Ishikawa (cell line): ENCODE results near the gene CACNA2D3.

Experiments
- CEBPB ChIP-seq: IDR thresholded peaks from 2 replicates; pipeline ENCODE4 v1.6.1; 2012
- CREB1 ChIP-seq: IDR thresholded peaks from 2 replicates; pipeline ENCODE4 v1.6.1; 2012; ENCODE audit warnings: low read depth
- EGR1 ChIP-seq: IDR thresholded peaks from 2 replicates; pipeline ENCODE4 v1.6.1; 2012
- EP300 ChIP-seq: IDR thresholded peaks from 2 replicates; pipeline ENCODE4 v1.6.1; 2012; ENCODE audit warnings: borderline replicate concordance
- FOXM1 ChIP-seq: IDR thresholded peaks from 2 replicates; pipeline ENCODE4 v1.6.1; 2012; ENCODE audit warnings: low read depth, borderline replicate concordance
- NFIC ChIP-seq: IDR thresholded peaks from 2 replicates; pipeline ENCODE4 v1.6.1; 2012
- RAD21 ChIP-seq: IDR thresholded peaks from 2 replicates; pipeline ENCODE4 v1.6.1; 2012; ENCODE audit warnings: low read depth
- TAF1 ChIP-seq: IDR thresholded peaks from 2 replicates; pipeline ENCODE4 v1.6.1; 2012; ENCODE audit warnings: low read depth, mild to moderate bottlenecking
- TCF12 ChIP-seq: IDR thresholded peaks from 2 replicates; pipeline ENCODE4 v1.6.1; 2012; ENCODE audit warnings: low read depth
- TEAD4 ChIP-seq: IDR thresholded peaks from 2 replicates; pipeline ENCODE4 v1.6.1; 2012
- YY1 ChIP-seq: IDR thresholded peaks from 2 replicates; pipeline ENCODE4 v1.6.1; 2012; ENCODE audit warnings: low read depth
- ZBTB7A ChIP-seq: IDR thresholded peaks from 2 replicates; pipeline ENCODE4 v1.6.1; 2012; ENCODE audit warnings: low read depth
- TF ChIP-seq, protein P1 (sequence below): IDR thresholded peaks from 2 replicates; pipeline ENCODE4 v1.6.1; 2012; ENCODE audit warnings: low read depth, mild to moderate bottlenecking
- TF ChIP-seq, protein P2 (sequence below): IDR thresholded peaks from 2 replicates; pipeline ENCODE4 v1.6.1; 2012
- TF ChIP-seq, protein P3 (sequence below): IDR thresholded peaks from 2 replicates; pipeline ENCODE4 v1.6.1; 2012

The CACNA2D3 gene

DNA sequence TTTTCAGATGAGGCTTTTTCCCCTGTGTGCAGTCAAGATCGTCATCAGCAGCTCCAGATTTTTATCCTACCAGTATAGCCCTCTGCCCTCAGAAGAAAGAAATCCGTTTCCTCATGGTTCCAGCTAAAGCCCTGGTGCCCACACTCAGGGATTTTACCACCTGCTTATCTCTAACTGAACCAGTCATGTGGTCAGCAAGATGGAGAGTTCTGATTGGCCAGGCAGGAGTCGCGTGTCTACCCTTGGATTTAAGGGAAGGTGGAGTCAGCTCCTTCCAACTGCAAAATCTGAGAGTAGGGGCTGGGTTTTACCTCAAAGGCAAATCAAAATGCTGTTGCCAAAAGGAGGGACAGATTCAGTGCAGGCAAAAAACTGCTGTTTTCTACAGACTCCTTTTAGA is 670.2 kb downstream of the CACNA2D3 start:
- TF ChIP-seq CREB1 (no peak), TAF1 (no peak), FOXM1 (no peak), NFIC (no peak)
- TF ChIP-seq, protein P1, sequence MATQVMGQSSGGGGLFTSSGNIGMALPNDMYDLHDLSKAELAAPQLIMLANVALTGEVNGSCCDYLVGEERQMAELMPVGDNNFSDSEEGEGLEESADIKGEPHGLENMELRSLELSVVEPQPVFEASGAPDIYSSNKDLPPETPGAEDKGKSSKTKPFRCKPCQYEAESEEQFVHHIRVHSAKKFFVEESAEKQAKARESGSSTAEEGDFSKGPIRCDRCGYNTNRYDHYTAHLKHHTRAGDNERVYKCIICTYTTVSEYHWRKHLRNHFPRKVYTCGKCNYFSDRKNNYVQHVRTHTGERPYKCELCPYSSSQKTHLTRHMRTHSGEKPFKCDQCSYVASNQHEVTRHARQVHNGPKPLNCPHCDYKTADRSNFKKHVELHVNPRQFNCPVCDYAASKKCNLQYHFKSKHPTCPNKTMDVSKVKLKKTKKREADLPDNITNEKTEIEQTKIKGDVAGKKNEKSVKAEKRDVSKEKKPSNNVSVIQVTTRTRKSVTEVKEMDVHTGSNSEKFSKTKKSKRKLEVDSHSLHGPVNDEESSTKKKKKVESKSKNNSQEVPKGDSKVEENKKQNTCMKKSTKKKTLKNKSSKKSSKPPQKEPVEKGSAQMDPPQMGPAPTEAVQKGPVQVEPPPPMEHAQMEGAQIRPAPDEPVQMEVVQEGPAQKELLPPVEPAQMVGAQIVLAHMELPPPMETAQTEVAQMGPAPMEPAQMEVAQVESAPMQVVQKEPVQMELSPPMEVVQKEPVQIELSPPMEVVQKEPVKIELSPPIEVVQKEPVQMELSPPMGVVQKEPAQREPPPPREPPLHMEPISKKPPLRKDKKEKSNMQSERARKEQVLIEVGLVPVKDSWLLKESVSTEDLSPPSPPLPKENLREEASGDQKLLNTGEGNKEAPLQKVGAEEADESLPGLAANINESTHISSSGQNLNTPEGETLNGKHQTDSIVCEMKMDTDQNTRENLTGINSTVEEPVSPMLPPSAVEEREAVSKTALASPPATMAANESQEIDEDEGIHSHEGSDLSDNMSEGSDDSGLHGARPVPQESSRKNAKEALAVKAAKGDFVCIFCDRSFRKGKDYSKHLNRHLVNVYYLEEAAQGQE = no peak

DNA sequence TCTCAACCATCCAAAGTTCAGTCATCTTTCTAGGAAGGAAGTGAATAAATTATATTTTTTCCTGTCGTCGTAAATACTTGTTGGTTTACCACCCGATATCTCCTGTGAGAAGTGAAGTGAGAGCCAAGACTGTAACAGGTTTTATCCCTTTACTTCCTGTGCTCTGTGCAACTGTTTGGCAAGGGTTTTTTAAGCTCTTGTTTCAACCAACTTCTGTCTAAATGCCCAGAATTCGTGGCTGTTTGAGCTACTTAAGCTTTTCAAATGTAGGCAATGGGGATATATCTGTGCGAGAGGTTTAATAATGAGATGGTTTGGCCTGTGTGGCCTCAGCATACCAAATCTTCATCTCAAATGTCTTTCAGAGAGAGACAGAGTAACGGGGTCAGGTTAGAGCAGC is 670.8 kb downstream of the CACNA2D3 start:
- TF ChIP-seq NFIC (no peak), EP300 (no peak), FOXM1 (no peak), RAD21 (no peak), TAF1 (no peak), TEAD4 (no peak), CEBPB (no peak), TCF12 (no peak), CREB1 (no peak), YY1 (no peak), EGR1 (no peak), ZBTB7A (no peak)
- TF ChIP-seq, protein P1 = no peak
- TF ChIP-seq, protein P2, sequence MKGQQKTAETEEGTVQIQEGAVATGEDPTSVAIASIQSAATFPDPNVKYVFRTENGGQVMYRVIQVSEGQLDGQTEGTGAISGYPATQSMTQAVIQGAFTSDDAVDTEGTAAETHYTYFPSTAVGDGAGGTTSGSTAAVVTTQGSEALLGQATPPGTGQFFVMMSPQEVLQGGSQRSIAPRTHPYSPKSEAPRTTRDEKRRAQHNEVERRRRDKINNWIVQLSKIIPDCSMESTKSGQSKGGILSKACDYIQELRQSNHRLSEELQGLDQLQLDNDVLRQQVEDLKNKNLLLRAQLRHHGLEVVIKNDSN = no peak
- TF ChIP-seq, protein P3, sequence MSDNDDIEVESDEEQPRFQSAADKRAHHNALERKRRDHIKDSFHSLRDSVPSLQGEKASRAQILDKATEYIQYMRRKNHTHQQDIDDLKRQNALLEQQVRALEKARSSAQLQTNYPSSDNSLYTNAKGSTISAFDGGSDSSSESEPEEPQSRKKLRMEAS = no peak

DNA sequence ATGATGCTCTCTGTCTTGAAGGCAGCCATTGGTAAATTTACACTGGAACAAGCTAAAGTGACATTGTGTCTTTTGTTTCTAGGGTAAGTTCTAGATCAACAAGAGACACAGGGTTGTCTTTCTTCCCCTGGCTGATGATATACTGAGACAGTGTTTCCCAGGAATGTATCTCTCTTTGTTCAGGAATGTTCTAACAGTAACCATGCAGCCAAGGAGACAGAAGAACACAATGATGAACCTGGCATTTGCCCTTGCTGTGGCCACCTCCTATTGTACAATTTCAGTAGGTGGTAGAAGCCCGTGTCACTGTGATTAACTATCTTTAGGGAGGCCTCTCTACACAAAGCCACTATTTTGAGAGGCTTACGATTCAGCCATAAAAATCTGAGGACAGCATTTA is 674.8 kb downstream of the CACNA2D3 start:
- TF ChIP-seq CEBPB = no peak
- TF ChIP-seq, protein P2 = no peak
- TF ChIP-seq, protein P1 = no peak
- no peak for TF ChIP-seq EGR1

DNA sequence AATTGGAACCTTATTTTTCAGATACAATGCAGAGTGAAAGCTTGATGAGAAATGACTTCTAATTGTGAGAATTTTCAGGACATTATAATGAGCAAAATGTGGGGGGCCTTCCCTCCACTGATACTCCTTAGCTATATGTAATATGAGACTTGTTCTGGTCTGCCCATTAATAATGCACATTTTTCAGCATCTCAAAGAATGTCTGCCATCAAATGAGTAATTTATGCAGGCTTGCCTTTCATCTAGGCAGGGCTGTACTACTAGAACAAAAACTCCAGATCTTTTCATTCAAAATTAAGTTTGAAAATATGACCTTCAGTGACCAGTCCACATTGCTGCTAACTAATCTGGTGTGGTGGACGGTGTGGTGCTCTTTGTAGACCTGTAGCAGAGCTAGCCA is 678.1 kb downstream of the CACNA2D3 start:
- TF ChIP-seq, protein P1 = no peak
- TF ChIP-seq CEBPB (no peak), YY1 (no peak), EP300 (no peak), NFIC (no peak), CREB1 (no peak), TAF1 (no peak), TEAD4 (no peak)
- TF ChIP-seq, protein P3 = no peak
